GM18873 (cell line): Measurements from ENCODE around the gene DNAH10.

Experiments
- ATAC-seq: cut with Tn5 transposase; IDR thresholded peaks from one replicate; pipeline ENCODE4 v1.9.1; 2021; ENCODE audit warnings: mild to moderate bottlenecking, moderate library complexity, moderate number of reproducible peaks; ENCODE audit not compliant: unreplicated experiment, low FRiP score

DNAH10 gene

GRCh38 chr12:123877968-123878367 lies 115.9 kb downstream of the DNAH10 start:
- no peak for ATAC-seq

DNA sequence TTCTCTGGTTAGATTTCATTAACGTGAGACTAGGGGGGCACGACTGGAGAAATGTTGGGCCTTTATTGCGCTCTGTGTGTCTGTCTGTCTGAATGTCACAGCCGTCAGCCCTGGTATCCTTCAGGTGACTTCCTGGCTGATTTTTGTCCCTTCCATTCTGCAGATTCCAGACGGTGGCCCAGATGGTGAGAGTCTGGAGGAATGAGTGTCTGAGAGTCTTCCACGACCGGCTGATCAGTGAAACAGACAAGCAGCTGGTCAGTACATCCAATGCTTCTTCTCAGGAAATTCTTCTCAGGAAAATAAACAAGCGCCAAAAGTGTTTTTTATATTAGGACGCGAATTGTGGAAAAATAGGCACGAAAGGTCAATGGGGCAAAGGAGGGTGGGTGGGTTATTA lies 117.0 kb downstream of the DNAH10 start:
- no peak for ATAC-seq

DNA sequence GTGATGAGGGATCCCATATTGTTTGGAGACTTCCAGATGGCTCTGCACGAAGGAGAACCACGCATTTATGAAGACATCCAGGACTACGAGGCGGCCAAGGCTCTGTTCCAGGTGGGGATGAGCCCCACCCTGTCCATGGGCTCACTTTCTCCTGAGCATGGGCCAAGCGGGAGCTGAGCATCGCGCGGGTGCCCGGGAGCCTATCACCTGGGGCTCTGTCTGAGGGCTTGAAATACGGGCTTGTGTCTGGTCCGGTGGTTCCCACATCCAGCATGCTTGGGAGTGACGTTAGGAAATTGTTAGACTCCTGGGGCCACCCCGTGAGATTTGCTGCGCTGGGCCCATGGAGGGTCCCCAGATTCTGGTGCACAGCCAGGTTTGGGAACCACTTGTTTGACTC lies 117.6 kb downstream of the DNAH10 start:
- no peak for ATAC-seq

DNA sequence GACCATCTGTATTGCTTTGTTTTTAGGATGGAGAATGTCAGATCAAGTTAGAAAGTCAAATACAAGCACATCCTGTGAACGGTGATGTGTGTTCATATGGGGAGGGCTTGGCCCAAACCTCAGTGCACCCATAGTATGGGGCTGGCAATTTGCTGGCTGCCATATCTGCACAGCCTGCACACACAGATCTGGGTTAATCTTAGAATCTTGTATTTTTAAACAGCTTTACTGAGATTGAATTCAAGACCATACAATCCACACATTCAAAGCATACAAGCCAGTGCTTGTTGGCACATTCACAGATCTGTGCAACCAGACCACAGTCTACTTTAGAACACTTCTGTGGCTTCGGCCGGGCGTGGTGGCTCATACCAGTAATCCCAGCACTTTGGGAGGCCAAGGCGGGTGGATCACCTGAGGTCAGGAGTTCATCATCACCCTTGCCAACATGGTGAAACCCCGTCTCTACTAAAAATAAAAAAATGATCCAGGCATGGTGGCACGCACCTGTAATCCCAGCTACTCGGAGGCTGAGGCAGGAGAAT lies 120.1 kb downstream of the DNAH10 start:
- ATAC-seq = no peak

GRCh38 chr12:123886258-123886657 lies 124.2 kb downstream of the DNAH10 start:
- no peak for ATAC-seq

GRCh38 chr12:123886931-123887582 lies 125.0 kb downstream of the DNAH10 start:
- no peak for ATAC-seq

DNA sequence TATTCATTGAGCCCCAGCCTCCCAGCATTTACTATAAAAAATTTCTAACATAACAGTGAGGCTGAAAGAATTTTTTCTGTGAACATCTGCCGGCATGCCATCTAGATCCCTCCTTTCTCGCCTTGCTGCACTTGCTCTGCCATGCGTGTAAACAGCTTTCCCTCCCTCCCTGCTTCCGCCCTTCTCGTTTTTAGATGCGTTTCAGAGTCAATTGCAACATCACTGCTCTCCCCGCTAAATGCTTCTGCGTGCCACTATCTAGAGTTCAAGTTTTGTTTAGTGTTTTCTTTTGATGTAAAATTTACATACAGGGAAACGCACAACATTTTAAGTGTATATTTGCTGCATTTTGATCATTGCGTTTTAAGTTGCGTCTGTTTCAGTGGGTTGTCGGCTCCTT lies 126.9 kb downstream of the DNAH10 start:
- no peak for ATAC-seq

- no peak for ATAC-seq
Measured at GRCh38 chr12:123889848-123890535, 127.9 kb downstream of the DNAH10 start.

- ATAC-seq = no peak
Measured at GRCh38 chr12:123890536-123890902, 128.4 kb downstream of the DNAH10 start.

DNA sequence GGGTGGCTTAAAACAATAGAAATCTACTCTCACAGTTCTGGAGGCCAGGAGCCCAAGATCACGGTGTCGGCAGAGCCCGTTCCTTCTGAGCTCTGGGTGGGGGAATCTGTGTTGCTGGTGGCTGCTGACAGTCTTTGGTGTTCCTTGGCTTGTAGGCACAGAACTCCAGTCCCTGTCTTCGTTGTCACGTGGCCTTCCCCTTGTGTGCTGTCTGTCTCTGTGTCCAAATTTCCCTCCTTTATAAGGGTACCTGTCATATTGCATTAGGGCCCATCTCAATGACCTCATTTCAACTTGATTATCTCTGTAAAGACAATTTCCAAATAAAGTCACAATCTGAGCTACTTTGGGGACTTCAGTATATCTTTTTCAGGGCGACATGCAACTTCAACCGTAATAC lies 128.9 kb downstream of the DNAH10 start:
- ATAC-seq = no peak

GRCh38 chr12:123891516-123892179 lies 129.5 kb downstream of the DNAH10 start:
- ATAC-seq = no peak

GRCh38 chr12:123892180-123892559 lies 130.1 kb downstream of the DNAH10 start:
- no peak for ATAC-seq

DNA sequence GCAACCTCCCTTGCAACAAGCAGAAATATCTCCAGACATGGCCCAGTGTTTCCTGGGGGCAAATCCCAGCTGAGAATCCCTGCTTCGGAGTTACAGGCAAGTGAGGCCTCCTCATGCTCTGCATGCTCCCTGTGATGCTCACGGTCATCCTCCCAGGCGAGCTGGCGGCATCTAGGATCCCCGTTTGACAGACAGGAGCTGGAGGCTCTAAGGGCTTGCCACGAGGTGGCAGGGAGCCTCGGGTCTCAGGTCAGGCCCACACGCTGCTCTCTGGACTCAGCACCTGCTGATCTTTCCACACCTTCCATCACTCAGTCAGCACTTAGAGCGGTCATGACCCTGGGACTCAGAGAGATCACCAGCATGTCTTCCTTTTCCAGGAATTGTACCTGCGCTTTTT lies 130.8 kb downstream of the DNAH10 start:
- no peak for ATAC-seq

DNA sequence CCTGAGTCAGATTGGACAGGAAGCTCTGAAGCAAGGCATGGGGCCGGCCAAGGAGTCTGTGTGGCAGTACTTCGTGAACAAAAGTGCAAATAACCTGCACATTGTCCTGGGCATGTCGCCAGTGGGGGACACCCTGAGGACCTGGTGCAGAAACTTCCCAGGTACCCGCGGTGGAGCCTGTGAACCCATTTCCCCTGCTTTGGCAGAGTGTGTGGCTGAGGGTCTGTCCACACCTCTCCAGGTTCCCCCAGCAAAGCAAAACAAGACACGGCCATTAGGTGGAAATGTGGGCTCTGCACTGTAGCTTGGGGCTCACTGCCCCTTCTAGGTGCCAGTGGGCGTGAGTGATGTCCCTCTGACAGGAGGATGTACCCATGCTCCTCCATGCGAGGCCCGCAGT lies 131.2 kb downstream of the DNAH10 start:
- ATAC-seq = no peak

DNA sequence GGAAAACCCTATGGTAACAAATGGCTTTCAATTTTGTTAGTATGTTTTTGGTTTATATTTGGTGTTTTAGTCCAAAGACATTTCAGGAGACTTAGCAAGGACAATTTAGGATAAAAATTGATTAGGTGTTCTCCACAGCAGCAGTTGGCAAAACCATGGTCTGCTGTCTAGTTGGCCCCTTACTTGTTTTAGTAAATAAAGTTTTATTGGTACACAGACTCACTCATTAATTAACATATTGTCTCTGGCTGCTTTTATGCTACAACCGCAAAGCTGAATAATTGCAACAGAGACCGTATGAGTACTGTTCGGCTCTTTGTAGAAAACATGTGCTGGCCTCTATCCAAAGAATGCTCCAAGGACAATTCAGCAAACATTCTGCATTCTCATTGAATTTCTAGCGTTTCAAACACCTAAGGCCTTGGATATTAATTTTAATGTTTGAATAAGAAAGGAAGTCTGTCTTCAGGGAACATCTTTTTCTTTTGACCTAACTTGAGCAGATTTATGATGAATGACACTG lies 132.8 kb downstream of the DNAH10 start:
- no peak for ATAC-seq

DNA sequence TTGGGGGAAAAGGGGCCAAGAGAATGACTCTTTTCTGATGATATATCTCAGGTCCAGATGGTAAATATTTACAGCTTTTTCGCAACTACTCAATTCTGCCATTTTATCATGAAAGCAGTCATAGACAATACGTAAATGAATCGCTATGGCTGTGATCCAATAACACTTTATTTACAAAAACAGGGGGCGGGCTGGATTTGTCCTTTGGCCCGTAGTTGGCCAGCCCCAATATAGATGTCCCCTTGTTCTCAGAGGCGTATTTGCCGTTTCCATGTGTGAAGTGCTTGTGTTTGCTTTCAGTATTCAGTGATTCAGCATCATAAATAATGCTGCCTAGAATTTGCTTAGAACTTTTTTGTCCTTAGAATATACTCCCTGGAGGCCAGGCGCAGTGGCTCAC lies 133.3 kb downstream of the DNAH10 start:
- ATAC-seq = no peak

GRCh38 chr12:123896767-123897166 lies 134.7 kb downstream of the DNAH10 start:
- ATAC-seq = no peak

GRCh38 chr12:123897221-123897620 lies 135.1 kb downstream of the DNAH10 start:
- no peak for ATAC-seq

DNA sequence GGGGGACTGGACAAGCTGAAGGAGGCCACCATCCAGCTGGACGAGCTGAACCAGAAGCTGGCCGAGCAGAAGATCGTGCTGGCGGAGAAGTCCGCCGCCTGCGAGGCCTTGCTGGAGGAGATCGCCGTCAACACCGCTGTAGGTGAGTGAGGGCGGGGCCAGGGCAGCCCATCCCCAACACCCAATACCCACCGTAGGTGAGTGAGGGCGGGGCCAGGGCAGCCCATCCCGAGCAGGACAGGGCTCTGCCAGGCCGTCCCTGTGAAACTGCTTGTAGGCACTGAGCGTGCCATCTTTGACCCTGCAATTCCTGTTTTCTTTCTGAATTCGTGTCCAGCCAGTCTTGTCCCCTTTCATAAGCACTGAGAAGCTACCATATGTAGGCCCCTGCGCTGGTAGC lies 136.6 kb downstream of the DNAH10 start:
- ATAC-seq = no peak

DNA sequence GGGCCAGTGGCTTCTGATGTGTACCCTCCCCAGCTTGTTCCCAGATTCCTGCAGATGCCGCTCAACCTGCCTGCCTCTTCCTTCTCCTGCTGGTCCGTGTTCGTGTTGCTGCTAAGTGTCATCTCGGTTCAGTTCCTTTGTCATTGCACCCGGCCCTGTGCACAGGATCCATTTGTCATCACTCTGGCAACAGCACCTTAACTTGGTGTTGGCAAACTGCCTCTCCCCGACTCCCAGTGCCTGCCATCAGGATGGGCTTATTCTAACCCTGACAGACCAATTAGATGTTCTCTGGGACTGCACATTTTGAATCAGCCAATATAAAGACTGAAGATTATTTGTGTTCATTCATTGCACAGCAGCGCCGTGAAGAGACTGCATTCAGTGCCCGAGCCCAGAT lies 137.3 kb downstream of the DNAH10 start:
- no peak for ATAC-seq

- ATAC-seq = no peak
Measured at GRCh38 chr12:123900871-123901376, 138.8 kb downstream of the DNAH10 start.
